ENCODE measurements around the gene GHRHR. TPM values are rescaled to one million over a fixed set of nuclear protein-coding genes. Genes with fewer than 3 reads are reported as not detected.

Gene GHRHR
- total and polyA plus RNA-seq, 2 donors from 2014 or later = 0.75 TPM; not detected in 1

- FAIRE-seq (no peak), DNase-seq (no peak)
- Histone ChIP-seq H3K36me3 (ENCODE audit: control insufficient read depth in 2 of 3, insufficient read depth in 3 of 3, low read length in 3 of 3) (no peaks in the 10 kb centered on the region), H3K9ac (ENCODE audit: low read length in 3 of 3) (no peak overlapping the region), H3K27me3 (ENCODE audit: control insufficient read depth, insufficient read depth, low read length) (no peaks in the 10 kb centered on the region), H3K4me1 (ENCODE audit: control insufficient read depth in 2 of 3, insufficient read depth in 2 of 3, low read depth in 1 of 3, low read length in 3 of 3) (no peaks in the 10 kb centered on the region), H3K4me3 (ENCODE audit: low read length in 3 of 3) (no peak overlapping the region), H3K9me3 (ENCODE audit: control insufficient read depth in 2 of 3, insufficient read depth in 1 of 3, low read length in 3 of 3) (no peaks in the 10 kb centered on the region), H3K27ac (ENCODE audit: low read depth in 2 of 2, low read length in 2 of 2) (no peak overlapping the region)
- intact Hi-C loops (cut with DNase I) = no loop called here
- TF ChIP-seq CTCF (IDR thresholded peaks at IDR 0.05; ENCODE audit: borderline replicate concordance, extremely low read depth, insufficient read depth) = no peak
These were observed 39.3 kb downstream of the GHRHR start for GRCh38 chr7:31003097-31003496.

GRCh38 chr7:31003721-31004120 lies 40.0 kb downstream of the GHRHR start:
- FAIRE-seq = no peak

GRCh38 chr7:31004393-31004792 lies 40.6 kb downstream of the GHRHR start:
- Histone ChIP-seq H3K27me3 (ENCODE audit: control insufficient read depth, insufficient read depth, low read length) (no peaks in the 10 kb centered on the region), H3K9me3 (ENCODE audit: control insufficient read depth in 2 of 3, insufficient read depth in 1 of 3, low read length in 3 of 3) (no peaks in the 10 kb centered on the region), H3K4me3 (ENCODE audit: low read length in 3 of 3) (no peak overlapping the region), H3K27ac (ENCODE audit: low read depth in 2 of 2, low read length in 2 of 2) (no peak overlapping the region), H3K4me1 (ENCODE audit: control insufficient read depth in 2 of 3, insufficient read depth in 2 of 3, low read depth in 1 of 3, low read length in 3 of 3) (no peaks in the 10 kb centered on the region), H3K9ac (ENCODE audit: low read length in 3 of 3) (no peak overlapping the region), H3K36me3 (ENCODE audit: control insufficient read depth in 2 of 3, insufficient read depth in 3 of 3, low read length in 3 of 3) (no peaks in the 10 kb centered on the region)
- intact Hi-C loops (cut with DNase I) = no loop called here
- TF ChIP-seq CTCF (IDR thresholded peaks at IDR 0.05; ENCODE audit: borderline replicate concordance, extremely low read depth, insufficient read depth) = no peak
- no peak for DNase-seq
- FAIRE-seq = no peak

More at GRCh38 chr7:31003721-31004120, 40.0 kb downstream of the GHRHR start:
- Histone ChIP-seq H3K9ac (ENCODE audit: low read length in 3 of 3) (no peak overlapping the region), H3K4me1 (ENCODE audit: control insufficient read depth in 2 of 3, insufficient read depth in 2 of 3, low read depth in 1 of 3, low read length in 3 of 3) (no peaks in the 10 kb centered on the region), H3K9me3 (ENCODE audit: control insufficient read depth in 2 of 3, insufficient read depth in 1 of 3, low read length in 3 of 3) (no peaks in the 10 kb centered on the region), H3K27me3 (ENCODE audit: control insufficient read depth, insufficient read depth, low read length) (no peaks in the 10 kb centered on the region), H3K4me3 (ENCODE audit: low read length in 3 of 3) (no peak overlapping the region), H3K27ac (ENCODE audit: low read depth in 2 of 2, low read length in 2 of 2) (no peak overlapping the region), H3K36me3 (ENCODE audit: control insufficient read depth in 2 of 3, insufficient read depth in 3 of 3, low read length in 3 of 3) (no peaks in the 10 kb centered on the region)
- no peak for DNase-seq
- TF ChIP-seq CTCF (IDR thresholded peaks at IDR 0.05; ENCODE audit: borderline replicate concordance, extremely low read depth, insufficient read depth) = no peak
- intact Hi-C loops (cut with DNase I) = no loop called here

GRCh38 chr7:31006857-31007256 lies 43.1 kb downstream of the GHRHR start:
- Histone ChIP-seq H3K27ac (ENCODE audit: low read depth in 2 of 2, low read length in 2 of 2) (no peak overlapping the region), H3K36me3 (ENCODE audit: control insufficient read depth in 2 of 3, insufficient read depth in 3 of 3, low read length in 3 of 3) (no peaks in the 10 kb centered on the region), H3K27me3 (ENCODE audit: control insufficient read depth, insufficient read depth, low read length) (no peaks in the 10 kb centered on the region), H3K9me3 (ENCODE audit: control insufficient read depth in 2 of 3, insufficient read depth in 1 of 3, low read length in 3 of 3) (no peaks in the 10 kb centered on the region), H3K4me1 (ENCODE audit: control insufficient read depth in 2 of 3, insufficient read depth in 2 of 3, low read depth in 1 of 3, low read length in 3 of 3) (no peaks in the 10 kb centered on the region), H3K9ac (ENCODE audit: low read length in 3 of 3) (no peak overlapping the region), H3K4me3 (ENCODE audit: low read length in 3 of 3) (no peak overlapping the region)
- FAIRE-seq (no peak), DNase-seq (peak in 1 of 5 donors; percentile 12)
- intact Hi-C loops (cut with DNase I) = no loop called here
- no peak for TF ChIP-seq CTCF (IDR thresholded peaks at IDR 0.05; ENCODE audit: borderline replicate concordance, extremely low read depth, insufficient read depth)

Data from kidney (tissue), 14 donors.